Activated CD4-positive, CD25-positive, alpha-beta regulatory T cell treated with anti-CD3 and anti-CD28 coated beads, Interleukin-2, amount 50 U/mL, for 24 hours (primary cell): Measurements from ENCODE around the gene ASCC1.
"Not testable (repeated sequence)": the region's sequence is repeated elsewhere in the genome, so short reads cannot be mapped to it uniquely, and the experiment has no call there.

Experiments
- ATAC-seq, 2 donors: fragments of 150-1000 bp; cut with Tn5 transposase; one replicate each; pipeline ENCODE4 v1.10.0; 2021; ENCODE audit warnings: mild to moderate bottlenecking in 1 of 2, moderate library complexity in 1 of 2

Gene ASCC1

DNA sequence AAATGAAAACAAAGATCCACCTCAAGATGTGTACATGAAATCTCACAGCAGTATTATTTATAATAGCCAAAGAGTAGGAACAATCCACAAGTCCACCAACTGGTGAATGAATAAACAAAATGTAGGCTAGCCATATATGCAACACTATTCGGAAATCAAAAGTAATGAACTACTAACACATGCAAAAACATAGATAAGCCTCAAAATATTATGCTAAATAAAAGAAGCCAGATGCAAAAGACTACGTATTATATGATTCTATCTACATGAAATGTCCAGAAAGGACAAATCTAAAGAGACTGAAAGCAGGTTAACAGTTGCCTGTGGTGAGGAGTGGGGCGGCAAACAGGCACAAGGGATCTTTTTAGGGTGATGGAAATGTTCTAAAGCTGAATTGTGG, 49.0 kb downstream of the ASCC1 start:
- ATAC-seq, result no peak

DNA sequence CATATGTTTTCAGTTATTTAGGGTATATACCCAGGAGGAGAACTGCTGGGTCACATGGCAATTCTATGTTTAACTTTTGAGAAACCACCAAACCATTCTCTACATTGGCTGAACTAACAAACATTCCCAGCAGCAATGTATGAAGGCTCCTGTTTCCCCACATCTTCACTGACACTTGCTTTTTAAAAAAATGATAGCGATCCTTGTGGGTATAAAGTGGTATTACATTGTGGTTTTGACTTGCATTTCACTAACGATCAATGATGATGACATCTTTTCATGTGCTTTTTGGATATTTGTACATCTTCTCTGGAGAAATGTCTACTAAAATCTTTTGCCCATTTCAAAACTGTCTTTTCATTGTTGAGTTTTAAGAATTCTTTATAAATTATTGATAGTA, 51.5 kb downstream of the ASCC1 start:
- no peak for ATAC-seq

DNA sequence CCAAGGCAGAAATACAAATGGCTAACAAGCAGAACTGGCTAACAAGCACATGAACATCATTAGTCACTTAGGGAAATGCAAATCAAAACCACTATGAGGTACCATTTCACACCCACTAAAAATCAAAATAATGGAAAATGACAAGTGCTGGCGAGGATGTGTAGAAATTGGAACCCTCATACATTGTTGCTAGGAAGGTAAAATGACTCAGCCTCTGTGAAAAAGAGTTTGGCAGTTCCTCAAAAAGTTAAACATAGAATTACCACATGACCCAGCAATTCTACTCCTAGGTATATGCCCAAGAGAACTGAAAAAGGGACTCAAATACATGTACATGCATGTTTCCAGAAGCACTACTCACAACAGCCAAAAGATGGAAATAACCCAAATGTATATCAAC, 53.1 kb downstream of the ASCC1 start:
- peak; percentile 87 to 97 for ATAC-seq

DNA sequence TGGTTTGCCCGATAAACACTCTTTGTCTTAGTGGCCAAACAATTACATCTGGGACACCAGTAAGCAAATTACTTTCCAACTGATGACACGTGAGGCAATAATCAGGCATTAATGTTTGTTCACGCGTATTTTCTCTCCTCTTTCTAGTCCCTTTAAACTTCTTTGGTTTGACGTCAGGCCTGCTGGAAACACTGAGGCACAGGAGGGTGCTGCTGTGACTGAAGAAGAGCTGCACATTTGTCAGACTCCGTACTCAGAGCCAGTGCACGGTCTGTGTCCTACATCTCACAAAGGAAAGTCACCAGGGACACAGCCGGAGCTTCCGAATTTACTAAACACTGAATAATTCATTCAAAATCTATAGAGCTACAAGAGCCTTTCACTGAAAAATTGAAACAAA, 57.9 kb downstream of the ASCC1 start:
- ATAC-seq, result no peak

DNA sequence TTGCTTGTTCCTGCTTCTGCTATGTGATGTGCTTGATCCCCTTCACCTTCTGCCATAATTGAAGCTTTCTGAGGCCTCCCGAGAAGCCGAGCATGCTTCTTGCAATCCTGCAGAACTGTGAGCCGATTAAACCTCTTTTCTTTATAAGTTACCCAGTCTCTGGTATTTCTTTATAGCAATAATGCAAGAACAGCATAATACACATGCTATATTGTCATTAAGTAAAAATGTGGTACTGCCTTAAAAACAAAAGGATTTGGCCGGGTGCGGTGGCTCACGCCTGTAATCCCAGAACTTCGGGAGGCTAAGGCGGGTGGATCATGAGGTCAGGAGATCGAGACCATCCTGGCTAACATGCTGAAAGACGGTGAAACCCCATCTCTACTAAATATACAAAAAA, 59.9 kb downstream of the ASCC1 start:
- no peak for ATAC-seq

DNA sequence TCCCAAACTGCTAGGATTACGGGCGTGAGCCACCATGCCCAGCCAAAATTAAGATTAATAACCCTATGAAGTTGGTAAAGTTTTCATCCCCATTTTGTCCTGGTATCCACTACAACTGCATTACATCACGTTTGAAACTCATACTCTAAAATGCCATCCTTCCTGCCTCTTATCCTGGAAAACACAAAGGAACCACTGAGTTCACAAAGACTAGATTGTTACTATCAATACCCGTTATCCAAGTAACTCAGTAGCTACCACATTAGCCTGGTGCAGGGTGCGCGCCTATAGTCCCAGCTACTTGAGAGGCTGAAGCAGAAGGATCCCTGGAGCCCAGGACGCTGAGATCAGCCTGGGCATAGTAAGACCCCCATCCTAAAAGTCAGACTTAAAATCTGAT, 63.8 kb downstream of the ASCC1 start:
- no peak for ATAC-seq

DNA sequence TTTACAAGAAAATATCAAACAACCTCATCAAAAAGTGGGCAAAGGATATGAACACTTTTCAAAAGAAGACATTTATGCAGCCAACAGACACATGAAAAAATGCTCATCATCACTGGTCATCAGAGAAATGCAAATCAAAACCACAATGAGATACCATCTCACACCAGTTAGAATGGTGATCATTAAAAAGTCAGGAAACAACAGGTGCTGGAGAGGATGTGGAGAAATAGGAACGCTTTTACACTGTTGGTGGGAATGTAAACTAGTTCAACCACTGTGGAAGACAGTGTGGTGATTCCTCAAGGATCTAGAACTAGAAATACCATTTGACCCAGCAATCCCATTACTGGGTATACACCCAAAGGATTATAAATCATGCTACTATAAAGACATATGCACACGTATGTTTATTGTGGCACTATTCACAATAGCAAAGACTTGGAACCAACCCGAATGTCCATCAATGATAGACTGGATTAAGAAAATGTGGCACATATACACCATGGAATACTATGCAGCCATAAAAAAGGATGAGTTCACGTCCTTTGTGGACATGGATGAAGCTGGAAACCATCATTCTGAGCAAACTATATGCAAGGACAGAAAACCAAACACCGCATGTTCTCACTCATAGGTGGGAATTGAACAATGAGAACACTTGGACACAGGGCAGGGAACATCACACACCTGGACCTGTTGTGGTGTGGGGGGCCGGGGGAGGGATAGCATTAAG, 65.2 kb downstream of the ASCC1 start:
- ATAC-seq, result not testable (repeated sequence)

DNA sequence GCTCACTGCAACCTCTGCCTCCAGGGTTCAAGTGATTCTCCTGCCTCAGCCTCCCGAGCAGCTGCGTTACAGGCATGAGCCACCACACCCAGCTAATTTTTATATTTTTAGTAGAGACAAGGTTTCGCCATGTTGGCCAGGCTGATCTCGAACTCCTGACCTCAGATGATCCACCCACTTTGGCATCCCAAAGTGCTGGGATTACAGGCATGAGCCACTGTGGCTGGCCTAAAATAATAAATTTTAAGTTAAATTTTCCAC, 68.8 kb downstream of the ASCC1 start:
- not testable (repeated sequence) for ATAC-seq

DNA sequence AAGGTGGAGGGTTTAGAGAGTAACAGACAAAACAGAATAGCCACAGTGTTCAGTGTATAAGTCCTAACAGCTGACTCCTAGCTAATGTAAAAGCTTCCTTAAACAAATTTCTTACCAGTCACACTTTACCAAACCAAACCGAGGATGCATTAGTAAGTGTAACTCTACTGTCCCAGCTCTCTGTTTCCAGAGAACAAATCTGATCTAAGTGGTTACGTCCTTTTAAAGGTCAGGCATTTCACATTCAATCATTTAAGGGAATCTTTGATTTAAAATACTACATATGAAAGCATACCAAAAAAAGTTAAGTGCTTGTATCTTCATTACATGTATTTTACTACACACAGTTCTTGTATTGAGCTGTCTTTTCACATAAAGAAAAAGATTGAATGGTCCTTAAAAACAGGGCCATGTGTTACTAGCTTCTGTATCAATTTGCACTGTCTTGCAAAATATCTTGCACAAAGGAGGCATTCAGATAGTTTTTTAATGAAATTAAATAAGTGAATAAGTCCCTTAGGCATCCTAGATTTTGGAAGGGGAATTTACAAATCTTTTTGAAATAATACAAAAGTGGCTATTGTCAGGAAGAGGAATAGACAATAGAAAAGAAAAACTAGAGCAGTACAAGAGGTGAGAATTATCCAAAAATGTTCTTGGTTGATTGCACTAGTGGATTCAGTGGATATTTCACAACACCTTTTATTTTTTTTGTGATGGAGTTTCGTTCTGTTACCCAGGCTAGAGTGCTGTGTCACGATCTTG, 69.3 kb downstream of the ASCC1 start:
- no peak for ATAC-seq

DNA sequence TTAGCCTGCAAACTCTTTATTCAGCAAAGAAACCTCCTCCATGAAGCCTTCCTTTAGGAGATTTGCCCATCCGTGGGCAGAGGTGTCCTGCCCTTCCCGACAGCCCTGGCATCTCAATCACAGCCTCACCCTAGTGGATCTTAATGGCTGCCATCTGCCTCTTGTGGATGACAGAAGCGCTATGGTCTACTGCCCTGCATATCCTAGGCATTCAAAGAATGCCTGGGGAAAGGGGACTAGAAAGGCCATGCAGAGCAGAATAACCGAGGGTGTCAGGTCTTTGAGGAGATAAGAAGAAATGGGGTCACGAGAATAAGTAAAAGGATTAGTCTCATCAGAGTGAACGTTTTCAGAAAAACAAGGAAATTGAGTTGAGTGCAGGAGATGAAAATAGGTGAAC, 70.0 kb downstream of the ASCC1 start:
- ATAC-seq, result no peak

DNA sequence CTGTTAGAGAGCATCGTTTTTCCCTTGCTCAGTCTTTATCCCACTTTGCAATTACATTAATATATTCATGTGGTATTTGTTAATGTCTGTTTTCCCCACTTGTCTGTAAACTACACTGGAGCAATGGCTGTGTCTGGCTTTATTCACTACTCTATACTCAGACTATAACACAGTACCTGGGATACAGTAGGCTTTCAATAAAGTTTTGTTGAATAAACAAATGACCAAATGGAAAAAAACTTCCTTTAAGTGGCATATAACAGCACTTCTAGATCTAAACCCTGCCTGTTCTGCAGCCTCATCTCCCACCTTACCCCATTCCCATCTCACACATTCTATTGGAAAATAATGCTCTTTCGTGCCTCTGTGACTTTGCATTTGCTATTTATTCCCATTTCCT, 70.4 kb downstream of the ASCC1 start:
- no peak for ATAC-seq

DNA sequence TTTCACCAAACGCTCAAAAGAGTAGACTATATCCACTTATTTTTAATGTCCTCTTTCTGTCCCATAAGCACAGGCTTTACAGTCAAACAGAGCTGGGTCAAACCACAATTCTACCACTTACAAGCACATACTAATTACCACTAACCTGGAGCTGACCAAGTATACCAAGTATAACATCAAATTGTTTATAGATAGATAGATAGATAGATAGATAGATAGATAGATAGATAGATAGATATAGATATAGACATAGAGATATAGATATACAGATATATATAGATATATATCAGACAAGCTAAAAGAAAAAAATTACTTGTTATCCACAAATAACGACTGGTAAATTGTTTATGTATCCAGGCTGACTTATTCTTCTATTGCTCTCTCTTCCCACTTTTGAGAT, 75.2 kb downstream of the ASCC1 start:
- no peak for ATAC-seq

DNA sequence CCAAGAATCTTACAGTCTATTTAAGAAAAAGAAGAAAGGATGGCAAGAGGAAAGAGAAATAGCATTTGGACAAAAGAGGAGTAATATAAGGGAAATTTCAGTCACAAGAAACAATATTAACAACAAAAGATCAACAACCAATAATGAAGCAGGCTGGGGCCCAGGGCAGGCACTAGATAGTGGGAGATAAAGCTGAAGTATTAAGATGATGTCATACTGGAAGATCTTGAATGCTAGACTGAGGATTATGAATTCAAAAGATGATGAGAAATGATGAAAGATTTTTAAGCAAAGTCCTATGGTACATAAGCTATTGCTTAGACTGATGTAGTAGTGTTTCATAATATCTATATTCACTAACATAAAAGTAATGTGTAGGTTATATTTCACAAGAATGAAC, 75.9 kb downstream of the ASCC1 start:
- ATAC-seq, result no peak

DNA sequence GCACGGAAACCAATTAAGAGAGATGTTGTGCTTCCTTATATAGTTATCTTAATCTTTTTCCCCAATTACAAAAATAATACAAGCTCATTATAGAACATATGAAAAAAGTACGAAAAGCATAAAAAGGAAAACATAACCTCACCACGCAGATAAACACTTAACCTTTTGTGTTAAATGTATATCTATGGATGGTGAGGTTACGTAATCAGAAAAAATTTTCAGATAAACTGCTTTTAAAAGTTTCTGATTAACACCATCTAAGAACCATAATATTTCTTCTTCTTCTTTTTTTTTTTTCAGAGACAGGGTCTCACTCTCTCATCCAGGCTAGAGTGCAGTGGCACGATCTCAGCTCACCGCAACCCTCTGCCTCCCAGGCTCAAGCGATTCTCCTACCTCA, 78.5 kb downstream of the ASCC1 start:
- ATAC-seq, result no peak

DNA sequence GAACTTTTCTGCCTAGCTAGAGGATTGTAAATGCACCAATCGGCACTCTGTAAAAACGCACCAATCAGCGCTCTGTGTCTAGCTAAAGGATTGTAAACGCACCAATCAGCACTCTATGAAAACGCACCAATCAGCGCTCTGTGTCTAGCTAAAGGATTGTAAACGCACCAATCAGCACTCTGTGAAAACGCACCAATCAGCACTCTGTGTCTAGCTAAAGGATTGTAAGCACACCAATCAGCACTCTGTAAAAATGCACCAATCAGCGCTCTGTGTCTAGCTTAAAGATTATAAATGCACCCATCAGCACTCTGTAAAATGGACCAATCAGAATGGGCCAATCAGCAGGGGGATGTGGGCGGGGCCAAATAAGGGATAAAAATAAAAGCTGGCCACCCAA, 79.9 kb downstream of the ASCC1 start:
- not testable (repeated sequence) for ATAC-seq

DNA sequence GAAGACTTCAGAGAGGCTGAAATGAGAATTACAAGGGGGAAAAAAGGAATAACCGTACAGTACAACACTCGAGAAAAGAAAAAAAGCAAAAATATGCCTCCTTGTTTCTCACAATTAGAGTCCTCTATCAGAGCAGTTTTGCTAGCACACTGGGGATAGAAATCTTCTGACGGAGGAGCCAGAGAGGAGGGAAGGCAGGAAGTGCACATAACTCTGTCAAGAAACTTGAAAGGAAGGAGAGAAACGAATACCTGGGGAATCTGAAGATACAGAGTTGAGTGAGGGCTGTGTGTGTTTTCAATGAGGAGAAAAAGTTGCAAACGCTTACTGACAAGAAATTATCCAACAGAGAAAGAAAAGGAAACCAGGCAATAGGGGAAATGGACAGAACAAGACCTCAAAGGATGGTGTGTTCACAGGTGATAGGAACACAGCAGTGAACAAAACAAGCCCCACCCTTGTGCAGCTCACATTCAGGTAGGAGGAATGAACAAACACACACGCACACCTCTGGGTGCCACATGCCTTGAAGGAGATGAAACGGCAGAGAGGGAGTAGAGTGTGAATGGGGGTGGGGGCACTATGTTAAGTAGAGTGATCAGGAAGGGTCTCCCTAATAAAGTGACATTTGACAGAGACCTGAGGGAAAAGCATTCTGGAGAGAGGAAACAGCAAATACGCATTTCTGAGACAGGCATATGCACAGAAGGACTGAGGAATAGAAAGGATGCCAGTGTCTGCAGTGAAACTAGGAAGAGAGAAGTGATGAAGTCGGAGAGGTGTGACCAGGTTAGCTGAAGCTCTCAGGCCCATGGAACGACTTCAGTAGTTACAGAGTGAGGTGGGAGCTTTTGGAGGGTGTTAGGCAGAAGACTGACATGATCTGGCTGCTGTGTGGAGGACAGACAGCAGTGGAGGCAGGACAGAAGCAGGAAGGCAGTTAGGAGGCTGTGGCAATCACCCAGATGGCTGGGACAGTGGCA, 81.0 kb downstream of the ASCC1 start:
- ATAC-seq, result peak in 1 of 2 donors; percentile 25

DNA sequence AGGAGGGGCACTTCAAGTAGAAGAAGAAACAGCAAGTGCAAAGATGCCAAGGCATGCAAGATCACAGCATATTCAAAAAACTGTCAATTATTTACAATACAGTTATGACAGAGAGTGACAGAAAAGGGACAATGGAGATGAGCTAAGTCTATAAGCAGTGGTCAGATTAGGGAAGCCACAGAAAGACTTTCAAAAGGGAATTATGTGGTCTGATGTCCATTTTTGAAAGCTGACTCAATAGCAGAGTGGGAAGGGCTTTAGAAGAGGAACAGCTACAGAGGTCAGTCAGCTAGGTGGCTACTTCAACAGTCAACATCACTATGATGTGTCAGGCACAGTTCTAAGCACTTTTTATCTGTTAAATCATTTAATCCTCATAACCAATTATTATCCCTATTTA, 82.6 kb downstream of the ASCC1 start:
- peak in 1 of 2 donors; percentile 27 for ATAC-seq

DNA sequence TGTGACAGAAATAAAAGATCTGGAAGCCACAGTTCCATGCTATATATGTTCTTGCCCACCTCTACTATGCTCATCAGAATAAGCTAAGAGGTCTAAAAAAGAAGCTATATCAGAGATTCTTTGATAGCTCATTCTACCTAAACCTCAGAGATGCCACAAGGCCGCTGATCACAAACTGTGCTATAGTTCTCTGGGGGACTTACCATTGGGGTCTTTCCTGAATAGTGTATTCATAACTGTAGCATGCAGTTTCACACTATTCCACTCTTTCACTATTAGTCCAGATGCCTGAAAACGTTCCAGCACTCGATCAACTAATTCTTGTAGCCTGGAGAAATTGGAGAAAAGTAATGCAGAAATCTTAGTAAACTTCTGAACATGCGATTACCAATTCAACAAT, 83.2 kb downstream of the ASCC1 start:
- ATAC-seq, result peak in 1 of 2 donors; percentile 24

DNA sequence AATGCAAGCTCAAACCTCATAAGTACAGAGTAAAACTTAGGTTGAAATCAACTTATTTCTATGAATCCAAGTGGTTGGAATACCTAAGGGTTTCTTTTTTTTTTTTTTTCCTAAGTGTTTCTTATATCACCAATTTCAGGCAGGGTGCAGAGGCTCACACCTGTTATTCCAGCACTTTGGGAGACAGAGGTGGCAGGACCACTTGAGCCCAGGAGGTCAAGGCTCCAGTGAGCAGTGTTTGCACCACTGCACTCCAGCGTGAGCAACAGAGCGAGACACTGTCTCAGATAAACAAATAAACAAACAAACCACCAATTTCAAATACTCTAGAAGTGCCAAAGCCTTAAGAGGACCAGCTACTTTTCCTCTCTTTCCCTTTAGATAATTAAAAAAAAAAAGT, 88.5 kb downstream of the ASCC1 start:
- ATAC-seq, result no peak

DNA sequence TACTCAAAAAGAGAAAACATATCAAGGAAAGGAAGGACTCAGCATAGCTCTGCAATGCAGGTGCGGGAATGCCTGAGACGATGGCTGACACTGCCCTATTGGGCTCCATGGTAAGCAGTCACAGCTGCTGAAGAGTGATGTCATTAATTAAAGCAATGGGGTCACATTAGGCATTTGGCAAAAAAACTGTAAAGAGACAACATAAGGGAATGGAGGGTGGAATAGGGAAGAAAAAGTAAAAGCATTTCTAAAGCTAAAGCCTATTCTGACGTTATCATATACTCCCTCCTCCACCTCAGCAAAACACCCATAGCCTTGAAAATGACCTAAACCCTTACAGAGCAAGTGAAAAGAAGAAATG, 89.2 kb downstream of the ASCC1 start:
- no peak for ATAC-seq

DNA sequence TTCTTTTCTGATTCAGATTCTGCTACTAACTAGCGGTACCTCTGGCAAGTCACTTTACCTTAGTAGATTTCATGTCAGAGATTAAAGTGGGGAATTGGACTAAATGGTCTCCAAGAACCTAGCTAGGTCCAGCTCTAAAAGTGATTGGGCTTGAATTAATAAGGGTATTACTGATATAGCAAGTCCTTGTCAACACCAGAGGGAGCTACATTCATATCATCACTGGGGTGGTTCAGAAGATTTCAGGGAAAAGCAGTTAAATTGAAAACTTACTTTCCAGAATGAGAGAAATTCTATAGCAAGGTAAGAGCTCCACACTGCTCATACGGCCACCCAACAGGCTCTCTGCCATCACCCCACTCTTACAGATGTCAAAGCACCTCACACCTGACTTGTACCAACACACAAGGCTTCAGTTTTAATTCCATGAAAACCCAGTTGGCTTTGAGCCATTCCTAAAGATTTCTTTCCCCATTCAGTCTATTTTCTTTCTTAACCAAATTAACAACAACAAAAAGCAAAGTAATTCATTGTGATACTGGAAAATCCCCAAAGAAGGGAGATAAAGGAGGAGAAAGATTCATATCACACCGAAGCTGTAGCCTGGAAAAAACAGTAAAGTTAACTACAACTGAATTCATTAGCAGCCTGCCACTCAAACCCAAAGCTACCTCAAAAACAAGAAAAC, 89.7 kb downstream of the ASCC1 start:
- ATAC-seq, result no peak

DNA sequence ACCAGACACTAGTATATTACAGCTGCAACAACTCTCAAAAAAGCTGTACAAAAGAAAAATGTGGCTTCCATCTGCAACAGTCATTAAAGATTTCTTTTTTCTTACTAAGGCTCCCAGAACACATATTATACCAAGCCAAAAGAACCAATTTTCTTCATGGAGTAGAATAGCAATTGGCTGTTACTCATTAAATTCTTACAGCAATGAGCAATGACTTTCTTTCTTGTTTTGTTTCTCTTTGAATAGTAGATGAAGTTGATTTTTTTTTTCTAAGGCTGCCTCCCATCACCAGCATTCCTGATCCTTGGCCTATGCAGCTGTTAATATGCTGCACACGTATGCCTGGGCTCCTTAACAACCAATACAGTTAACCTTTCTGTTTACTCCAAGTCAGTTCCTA, 91.1 kb downstream of the ASCC1 start:
- ATAC-seq, result no peak

DNA sequence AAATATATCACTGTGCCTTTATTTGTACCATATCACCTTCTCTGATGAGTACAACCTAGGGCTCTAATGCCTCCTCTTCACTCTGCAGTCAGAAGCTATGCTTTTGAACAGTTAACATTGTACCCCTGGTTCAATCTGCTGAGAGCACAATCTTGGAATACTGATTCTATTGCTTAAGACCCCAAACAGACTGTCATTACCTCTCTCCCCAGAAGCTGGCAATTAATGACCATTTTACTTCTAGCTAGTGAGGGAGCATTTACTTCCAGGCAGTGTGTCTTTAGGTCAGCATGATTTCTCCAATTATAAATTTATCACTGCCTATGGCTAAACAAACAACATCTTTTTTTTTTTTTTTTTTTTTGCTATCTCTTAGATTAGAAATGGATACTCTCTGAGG, 91.7 kb downstream of the ASCC1 start:
- no peak for ATAC-seq
